PFSK-1 (cell line): ENCODE measurements around the gene ANO9.

Experiments
- POLR2AphosphoS5 ChIP-seq: IDR thresholded peaks from 2 replicates; pipeline ENCODE4 v1.6.1; 2012; ENCODE audit warnings: low read depth, mild to moderate bottlenecking, control low read depth, low read length, moderate library complexity
- TF ChIP-seq, protein P1 (sequence below), 2 experiments: IDR thresholded peaks; 2 replicates each; pipeline versions ENCODE4 v1.6.1 to v1.8.0; 2011 to 2012; ENCODE audit warnings: low read depth in 2 of 2, low read length in 2 of 2, control low read depth in 1 of 2, inconsistent platforms in 1 of 2, mild to moderate bottlenecking in 1 of 2, moderate library complexity in 1 of 2; ENCODE audit not compliant: insufficient read depth in 1 of 2

DNA sequence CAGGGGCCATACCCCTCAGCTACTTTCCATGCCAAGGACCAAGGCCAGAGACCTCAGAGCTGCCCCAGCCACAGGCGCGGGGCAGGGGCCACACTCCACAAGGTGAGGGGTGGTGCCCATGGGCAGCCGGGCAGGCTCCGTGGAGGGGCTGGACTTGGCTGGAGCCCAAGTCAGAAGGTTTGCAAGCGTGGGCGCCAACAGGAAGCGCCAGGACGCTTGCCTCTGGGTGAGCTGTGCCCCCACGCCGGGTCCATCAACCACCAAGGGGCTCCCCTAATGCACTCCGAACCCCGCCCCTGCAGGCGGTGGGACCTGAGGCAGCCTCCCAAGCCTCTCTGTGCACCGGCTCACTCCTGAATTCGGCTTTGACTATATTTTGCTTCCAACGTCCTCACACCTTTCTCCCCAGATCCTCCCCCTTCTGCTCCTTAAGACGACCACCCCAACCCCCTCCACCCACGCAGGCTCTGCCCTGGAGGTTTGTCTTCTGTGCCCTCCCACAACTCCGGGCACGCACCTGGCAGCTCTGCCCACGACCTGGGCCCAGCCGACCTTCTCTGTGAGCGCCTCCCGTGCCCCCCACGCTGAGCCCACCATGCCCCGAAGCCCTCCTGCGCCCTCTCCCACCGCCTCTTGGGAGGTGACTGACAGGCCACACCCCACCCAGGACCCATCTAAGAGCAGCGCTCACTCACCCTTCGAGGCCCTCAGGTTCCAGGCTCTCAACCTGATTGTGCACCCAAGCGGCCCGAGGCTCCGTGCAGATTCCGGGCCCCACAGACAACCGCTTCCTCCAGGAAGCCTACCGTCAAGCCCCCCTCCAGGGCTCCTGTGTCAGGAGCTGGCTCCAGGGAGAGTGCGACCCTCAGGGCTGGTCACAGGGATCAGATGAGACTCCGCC is 50.4 kb downstream of the ANO9 start:
- TF ChIP-seq POLR2AphosphoS5: no peak
- TF ChIP-seq, protein P1, sequence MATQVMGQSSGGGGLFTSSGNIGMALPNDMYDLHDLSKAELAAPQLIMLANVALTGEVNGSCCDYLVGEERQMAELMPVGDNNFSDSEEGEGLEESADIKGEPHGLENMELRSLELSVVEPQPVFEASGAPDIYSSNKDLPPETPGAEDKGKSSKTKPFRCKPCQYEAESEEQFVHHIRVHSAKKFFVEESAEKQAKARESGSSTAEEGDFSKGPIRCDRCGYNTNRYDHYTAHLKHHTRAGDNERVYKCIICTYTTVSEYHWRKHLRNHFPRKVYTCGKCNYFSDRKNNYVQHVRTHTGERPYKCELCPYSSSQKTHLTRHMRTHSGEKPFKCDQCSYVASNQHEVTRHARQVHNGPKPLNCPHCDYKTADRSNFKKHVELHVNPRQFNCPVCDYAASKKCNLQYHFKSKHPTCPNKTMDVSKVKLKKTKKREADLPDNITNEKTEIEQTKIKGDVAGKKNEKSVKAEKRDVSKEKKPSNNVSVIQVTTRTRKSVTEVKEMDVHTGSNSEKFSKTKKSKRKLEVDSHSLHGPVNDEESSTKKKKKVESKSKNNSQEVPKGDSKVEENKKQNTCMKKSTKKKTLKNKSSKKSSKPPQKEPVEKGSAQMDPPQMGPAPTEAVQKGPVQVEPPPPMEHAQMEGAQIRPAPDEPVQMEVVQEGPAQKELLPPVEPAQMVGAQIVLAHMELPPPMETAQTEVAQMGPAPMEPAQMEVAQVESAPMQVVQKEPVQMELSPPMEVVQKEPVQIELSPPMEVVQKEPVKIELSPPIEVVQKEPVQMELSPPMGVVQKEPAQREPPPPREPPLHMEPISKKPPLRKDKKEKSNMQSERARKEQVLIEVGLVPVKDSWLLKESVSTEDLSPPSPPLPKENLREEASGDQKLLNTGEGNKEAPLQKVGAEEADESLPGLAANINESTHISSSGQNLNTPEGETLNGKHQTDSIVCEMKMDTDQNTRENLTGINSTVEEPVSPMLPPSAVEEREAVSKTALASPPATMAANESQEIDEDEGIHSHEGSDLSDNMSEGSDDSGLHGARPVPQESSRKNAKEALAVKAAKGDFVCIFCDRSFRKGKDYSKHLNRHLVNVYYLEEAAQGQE (IDR thresholded peaks at IDR 0.05; ENCODE audit: insufficient read depth in 1 of 2, low read depth in 2 of 2, low read length in 2 of 2): no peak
